G401 (cell line): ENCODE measurements around the gene TRMT61A. TPM values are rescaled to one million over a fixed set of nuclear protein-coding genes. Genes with fewer than 3 reads are reported as not detected.

ENCODE experiments used
- DNase-seq: peaks from one replicate; pipeline ENCODE4 v3.0.0-alpha.2; 2015; ENCODE audit warnings: low spot score
- in situ Hi-C: cut with HindIII; loops from 2 replicates; pipeline ENCODE4 v1.10.0; 2016; ENCODE audit warnings: low sequenced_read_pairs, mixed read lengths
- total RNA-seq: library from RNA; depleted of rRNA; stranded (reverse); fragments of >200 nt; shearing (Covaris generic); gene quantifications from 2 replicates; pipeline ENCODE4 v1.2.3, GENCODE V29; 2014

TRMT61A gene
- total RNA-seq, 1 experiment from 2014 or later = 17.6 TPM

DNA sequence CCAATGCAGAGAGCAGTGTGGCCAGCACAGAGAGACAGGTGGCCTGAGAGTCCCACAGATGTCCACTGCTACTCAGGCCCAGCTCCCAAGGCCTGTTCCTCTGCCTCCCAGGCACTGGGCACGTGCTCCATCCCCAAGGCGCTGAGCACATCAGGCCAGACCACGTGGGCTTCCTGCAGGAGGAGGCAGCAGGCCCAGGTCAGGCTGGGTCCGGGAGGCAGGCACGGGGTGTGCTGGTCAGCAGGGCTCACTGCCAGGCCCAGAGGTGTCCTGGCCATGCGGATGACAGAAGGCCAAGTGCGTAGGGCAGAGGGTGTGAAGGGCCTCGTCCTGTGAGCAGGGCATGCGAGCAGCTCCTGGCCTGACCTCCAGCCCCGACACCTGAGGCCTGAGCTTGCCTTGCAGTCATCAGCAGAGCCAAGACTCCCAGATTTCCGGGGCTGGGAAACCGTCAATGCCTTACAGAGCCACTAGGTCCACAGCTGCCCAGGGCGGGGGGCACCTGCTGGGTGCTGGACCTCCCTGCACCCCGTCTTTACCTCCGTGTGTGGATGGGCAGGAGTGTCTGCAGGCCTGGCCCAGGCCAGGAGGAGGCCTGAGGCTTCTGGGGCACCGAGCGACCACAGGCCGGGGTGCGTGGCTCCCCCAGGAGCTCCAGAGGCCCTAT is 14.9 kb downstream of the TRMT61A start:
- in situ Hi-C loops = no loop called here

GRCh38 chr14:103544388-103545218 is 15.6 kb downstream of the TRMT61A start:
- in situ Hi-C loops = no loop called here
- peak; percentile 92 for DNase-seq

More for the DNA sequence above, 14.9 kb downstream of the TRMT61A start:
- DNase-seq = no peak

DNA sequence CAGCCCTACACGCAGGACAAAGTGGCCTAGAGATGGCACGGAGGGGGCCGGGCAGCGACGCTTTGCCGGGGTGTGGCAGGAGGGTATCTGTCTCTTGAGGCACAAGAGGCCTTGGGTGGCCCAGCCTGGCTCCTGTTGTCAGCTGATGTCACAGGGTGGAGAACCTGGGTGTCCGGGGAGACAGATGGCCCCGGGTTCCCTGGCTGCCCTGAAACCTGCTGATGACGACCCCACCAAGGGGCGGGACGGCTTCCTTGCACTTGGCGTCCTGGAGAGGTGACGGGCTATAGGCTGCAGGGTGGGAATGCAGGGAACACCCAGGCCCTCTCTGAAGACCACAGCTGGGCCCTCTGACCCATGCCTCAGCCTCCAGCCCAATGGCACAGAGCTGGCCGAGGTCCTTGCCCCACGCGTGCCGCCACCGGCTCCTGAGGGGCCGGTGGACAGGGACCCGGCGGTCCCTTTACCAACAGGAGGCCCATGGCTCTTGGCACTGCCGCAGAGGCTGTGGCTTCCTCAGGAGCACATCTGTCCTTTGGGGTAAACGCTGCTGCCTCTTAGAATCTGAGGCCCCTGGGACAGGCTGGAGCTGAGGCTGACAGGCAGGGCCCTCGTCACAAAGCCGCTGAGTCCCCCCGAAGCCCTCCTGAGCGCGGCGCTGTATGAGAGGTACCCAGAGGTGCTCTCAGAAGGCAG is 16.4 kb downstream of the TRMT61A start:
- in situ Hi-C loops = no loop called here
- no peak for DNase-seq

GRCh38 chr14:103545915-103546651 is 17.1 kb downstream of the TRMT61A start:
- in situ Hi-C loops = no loop called here
- DNase-seq = no peak

- in situ Hi-C loops = no loop called here
- peak; percentile 94 for DNase-seq
These were observed 17.9 kb downstream of the TRMT61A start for GRCh38 chr14:103546652-103547454.

- in situ Hi-C loops = no loop called here
These were observed 18.5 kb downstream of the TRMT61A start for GRCh38 chr14:103547455-103547940.

GRCh38 chr14:103547941-103548462 is 19.0 kb downstream of the TRMT61A start:
- in situ Hi-C loops = no loop called here
- no peak for DNase-seq

More at GRCh38 chr14:103547455-103547940, 18.5 kb downstream of the TRMT61A start:
- no peak for DNase-seq

DNA sequence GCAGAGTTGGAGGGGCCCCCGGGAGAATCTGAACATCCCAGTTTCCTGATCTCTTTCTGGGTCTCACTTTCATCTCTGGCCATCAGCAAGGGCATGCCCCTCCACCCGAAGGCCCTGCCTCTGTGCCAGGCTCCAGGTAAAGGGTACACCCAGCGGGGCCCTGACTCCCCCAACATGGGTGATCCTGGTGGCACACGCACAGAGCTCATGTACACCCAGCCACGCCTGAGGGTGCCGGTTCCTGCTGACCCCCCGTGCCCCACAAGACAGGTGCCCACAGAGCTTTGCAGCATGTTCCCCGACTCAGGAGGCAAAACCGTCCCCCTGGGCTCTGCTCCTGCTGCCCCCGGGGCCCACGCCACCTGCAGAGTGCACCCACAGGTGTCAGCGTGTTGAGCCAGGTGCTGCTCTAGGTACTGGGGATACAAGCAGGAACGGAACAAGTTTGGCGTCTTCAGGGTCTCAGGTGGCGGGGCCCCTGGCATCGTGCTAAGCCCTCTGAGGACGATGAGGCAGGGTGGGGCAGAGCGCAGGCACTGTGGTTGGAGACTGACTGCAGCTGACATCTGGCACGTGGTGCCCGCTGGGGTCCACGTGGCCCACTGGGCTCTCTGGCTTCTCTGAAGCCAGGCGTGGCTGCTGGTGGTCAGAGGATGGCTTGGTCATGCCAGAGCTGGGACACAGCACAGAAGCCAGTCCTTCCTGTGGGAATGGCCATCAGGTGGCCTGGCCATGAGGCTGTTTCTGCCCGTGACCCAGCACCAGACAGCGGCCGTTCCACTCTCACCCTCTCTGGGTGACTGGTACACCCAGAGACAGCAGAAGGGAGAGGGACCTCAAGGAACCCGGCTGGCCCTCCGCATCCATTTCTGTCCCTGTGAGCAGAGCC is 19.7 kb downstream of the TRMT61A start:
- DNase-seq = no peak
- in situ Hi-C loops = no loop called here

DNA sequence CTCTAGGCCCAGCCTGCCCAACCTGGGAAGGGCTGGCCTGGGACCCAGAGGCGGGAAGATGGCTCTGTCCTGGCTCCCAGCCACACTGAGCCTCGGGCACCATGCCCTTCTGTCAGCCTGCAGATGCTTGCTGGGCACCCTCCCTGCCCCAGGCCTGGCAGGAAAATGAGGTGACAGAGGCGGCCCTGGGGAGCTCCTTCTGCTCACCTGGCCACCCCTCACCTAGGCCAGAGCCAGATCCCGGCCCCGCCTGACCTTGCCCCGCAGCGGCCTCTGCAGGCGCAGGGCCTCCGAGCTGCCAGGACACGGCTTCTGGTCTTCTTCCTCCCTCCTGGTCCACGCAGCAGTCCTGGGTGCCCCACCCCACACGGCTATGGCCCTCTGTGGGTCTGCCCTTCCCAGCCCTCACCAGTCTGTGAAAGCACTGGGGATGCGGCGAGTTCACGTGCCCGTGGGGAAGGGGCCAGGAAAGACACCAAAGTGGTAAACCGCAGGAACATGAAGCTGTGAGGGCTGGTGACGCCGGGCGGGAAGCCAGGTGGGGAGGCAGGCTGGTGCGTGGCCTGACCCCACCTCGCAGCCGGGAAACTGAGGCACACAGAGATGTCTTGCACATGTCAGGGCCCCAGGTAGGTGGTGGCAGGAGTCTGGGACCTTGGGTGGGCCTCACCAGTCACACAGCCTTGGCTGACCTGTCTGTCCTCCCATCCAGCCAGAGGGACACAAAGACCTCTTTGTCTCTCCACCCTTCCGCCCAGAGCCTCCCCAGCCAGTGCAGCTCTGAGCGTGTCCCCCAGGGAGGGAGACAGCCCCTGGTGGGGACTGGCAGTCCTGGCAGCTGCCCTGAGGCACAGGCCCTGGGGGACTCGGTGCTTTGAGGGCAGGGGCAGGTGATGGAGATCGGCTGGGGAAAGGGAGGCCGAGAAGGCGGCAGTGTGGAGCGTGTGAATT is 20.6 kb downstream of the TRMT61A start:
- in situ Hi-C loops = no loop called here

GRCh38 chr14:103550451-103551337 is 21.7 kb downstream of the TRMT61A start:
- DNase-seq = no peak
- in situ Hi-C loops = no loop called here

More for the DNA sequence above, 20.6 kb downstream of the TRMT61A start:
- peak; percentile 91 for DNase-seq

GRCh38 chr14:103551338-103551762 is 22.4 kb downstream of the TRMT61A start:
- DNase-seq = peak; percentile 66
- in situ Hi-C loops = no loop called here

DNA sequence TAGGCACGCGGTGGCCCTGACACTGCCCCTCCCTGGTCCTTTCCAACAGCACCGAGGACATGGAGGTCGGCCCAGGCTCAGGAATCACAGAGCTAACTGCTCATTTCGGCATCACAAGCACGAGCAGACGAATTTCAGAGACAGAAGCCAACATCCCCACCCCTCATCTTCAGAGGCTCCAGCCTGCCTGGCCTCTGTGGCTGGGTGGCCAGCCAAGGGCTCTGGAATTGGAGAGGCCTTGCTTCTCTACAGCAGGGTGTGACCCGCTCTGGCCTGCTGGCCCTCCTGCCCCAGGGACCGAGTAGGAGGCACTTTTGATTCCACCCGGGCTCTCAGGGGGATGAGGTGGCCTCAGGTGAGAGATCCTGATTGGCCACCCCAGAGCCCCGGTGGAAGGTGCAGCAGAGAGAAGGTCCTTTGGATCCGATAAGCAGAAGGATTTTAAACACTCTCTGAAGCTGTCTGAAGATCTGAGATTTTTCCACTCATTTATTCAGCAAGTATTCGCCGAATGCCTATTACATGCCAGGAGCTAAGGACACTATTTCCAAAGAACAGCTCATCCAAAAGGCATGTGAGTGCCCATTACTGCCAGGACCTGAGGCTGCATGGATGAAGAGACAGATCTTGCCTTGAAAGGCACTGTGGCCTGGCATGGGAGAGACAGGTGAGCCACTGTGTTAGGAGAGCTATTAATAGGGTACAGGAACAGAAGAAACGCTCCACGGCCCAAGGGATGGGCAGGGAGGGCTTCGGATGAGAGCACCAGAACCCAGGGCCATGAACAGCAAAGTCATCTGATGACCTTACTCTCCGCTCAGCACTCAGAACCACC is 23.2 kb downstream of the TRMT61A start:
- DNase-seq = peak; percentile 73
- in situ Hi-C loops = no loop called here

- DNase-seq = no peak
- in situ Hi-C loops = no loop called here
These were observed 23.8 kb downstream of the TRMT61A start for GRCh38 chr14:103552846-103553210.

DNA sequence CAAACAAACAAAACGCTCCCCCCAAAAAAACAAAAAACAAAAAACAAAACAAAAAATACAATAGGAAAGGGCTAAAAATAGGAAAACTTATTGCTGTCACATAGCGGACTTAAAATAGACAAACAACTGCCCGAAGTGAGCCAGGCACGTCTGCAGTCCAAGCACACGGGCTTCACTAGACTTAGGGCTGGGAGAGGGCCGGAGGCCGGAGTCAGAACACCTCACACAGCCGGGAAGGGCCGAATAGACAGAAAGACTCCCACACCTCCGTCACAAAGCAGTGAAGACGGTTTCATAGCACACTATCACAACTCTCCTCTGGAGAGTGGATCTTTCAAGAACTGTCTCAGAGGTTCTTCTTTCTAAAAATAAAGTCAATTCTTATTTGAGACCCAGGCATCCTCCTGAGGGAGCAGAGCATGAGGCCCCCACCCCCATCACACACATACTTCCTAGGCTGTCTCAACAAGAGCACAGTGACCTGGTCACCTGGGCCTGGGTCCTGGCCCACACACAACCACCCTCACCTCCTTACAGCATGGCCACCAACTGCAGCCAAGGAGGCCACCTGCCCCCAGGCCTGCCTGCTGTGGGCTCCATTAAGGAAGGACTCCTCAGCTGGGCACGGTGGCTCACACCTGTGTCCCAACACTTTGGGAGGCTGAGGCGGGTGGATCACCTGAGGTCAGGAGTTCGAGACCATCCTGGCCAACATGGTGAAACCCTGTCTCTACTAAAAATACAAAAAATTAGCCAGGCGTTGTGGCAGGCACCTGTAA is 26.8 kb downstream of the TRMT61A start:
- in situ Hi-C loops = no loop called here
- no peak for DNase-seq
